ENCODE data around the gene CTNNA2.

CTNNA2 gene

DNA sequence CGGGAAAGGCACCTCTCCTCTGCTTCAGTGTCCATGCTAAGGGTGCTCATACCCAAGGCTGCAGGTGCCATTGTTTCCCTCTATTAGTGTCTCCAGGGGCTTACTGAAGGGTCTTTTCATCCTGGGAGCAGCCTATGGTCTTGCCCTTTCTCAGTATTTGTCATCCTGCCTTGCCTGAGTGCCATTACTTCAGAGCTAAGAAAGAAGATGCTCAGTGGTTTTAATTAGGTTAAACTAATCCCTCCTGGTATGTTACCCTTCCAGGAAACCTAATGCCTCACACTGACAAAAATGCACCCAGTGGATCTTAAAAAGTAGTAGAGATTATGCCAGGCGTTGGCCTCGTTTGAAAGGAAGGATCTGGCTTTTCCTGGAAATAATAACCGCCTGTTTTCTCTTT lies 640.3 kb downstream of the CTNNA2 start:
- TF ChIP-seq, protein P1, sequence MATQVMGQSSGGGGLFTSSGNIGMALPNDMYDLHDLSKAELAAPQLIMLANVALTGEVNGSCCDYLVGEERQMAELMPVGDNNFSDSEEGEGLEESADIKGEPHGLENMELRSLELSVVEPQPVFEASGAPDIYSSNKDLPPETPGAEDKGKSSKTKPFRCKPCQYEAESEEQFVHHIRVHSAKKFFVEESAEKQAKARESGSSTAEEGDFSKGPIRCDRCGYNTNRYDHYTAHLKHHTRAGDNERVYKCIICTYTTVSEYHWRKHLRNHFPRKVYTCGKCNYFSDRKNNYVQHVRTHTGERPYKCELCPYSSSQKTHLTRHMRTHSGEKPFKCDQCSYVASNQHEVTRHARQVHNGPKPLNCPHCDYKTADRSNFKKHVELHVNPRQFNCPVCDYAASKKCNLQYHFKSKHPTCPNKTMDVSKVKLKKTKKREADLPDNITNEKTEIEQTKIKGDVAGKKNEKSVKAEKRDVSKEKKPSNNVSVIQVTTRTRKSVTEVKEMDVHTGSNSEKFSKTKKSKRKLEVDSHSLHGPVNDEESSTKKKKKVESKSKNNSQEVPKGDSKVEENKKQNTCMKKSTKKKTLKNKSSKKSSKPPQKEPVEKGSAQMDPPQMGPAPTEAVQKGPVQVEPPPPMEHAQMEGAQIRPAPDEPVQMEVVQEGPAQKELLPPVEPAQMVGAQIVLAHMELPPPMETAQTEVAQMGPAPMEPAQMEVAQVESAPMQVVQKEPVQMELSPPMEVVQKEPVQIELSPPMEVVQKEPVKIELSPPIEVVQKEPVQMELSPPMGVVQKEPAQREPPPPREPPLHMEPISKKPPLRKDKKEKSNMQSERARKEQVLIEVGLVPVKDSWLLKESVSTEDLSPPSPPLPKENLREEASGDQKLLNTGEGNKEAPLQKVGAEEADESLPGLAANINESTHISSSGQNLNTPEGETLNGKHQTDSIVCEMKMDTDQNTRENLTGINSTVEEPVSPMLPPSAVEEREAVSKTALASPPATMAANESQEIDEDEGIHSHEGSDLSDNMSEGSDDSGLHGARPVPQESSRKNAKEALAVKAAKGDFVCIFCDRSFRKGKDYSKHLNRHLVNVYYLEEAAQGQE (IDR thresholded peaks at IDR 0.05; ENCODE audit: insufficient read depth in 1 of 2, low read depth in 2 of 2, low read length in 2 of 2), result no peak
- TF ChIP-seq FOXP2 (optimal IDR thresholded peaks at IDR 0.05; ENCODE audit: borderline replicate concordance, extremely low read depth, extremely low read length, insufficient read depth) (no peak), SIN3A (IDR thresholded peaks at IDR 0.05; ENCODE audit: borderline replicate concordance, insufficient read depth, low read length) (no peak), POLR2AphosphoS5 (IDR thresholded peaks at IDR 0.05; ENCODE audit: low read depth, low read length) (no peak), TAF1 (IDR thresholded peaks at IDR 0.05; ENCODE audit: borderline replicate concordance, insufficient read depth, low read length) (no peak)

DNA sequence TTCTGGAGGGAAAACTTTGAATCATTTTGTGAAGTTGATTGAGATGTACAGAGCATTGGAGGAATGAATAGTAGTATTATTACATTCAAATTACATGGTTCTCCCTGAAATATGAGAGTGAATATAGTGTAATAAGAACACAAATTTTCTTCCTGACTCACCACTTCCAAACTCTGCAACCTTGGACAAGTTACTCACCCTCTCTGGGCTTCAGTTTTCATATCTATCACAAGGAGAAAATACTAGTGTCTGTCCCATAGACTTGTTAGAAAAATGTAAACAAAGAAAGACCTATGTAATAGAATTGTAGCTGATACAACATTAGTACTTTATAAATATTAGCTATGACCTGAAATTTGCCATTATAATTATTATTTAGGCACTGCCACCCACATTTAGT lies 640.9 kb downstream of the CTNNA2 start:
- TF ChIP-seq, protein P1 (IDR thresholded peaks at IDR 0.05; ENCODE audit: insufficient read depth in 1 of 2, low read depth in 2 of 2, low read length in 2 of 2), result no peak
- TF ChIP-seq SIN3A (IDR thresholded peaks at IDR 0.05; ENCODE audit: borderline replicate concordance, insufficient read depth, low read length) (no peak), FOXP2 (optimal IDR thresholded peaks at IDR 0.05; ENCODE audit: borderline replicate concordance, extremely low read depth, extremely low read length, insufficient read depth) (no peak), TAF1 (IDR thresholded peaks at IDR 0.05; ENCODE audit: borderline replicate concordance, insufficient read depth, low read length) (no peak), POLR2AphosphoS5 (IDR thresholded peaks at IDR 0.05; ENCODE audit: low read depth, low read length) (no peak)

DNA sequence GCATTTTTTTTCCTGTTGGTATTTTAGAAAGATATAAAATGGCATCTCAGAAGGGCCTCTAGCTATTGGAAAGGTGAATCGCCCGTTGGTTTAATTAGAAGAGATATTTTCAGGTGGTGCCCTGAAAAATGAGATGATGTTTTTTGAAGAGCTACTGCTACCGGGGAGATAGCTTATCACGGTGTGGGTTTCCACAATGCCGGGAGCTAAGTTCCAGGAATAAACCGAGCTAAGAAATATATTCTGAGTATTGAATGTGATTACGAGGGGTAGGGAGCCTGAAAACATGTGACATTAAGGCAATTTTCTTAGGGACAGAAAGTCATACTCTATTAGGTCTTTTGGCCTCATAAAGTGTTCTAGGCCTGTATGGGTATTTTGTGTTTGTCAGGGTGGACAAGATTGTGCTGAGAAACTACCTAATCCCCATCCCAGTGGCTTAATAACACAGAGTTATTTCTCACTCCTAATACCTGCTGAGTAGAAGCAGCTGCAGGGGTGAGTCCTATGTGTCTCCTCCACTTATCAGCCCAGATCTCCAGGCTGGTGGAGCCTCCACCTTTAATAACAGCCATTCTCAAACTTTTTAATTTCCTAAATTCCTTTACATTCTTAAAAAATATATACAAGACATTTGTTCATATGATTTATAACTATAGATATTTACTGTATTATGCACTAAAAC lies 641.5 kb downstream of the CTNNA2 start:
- TF ChIP-seq TAF1 (IDR thresholded peaks at IDR 0.05; ENCODE audit: borderline replicate concordance, insufficient read depth, low read length) (no peak), POLR2AphosphoS5 (IDR thresholded peaks at IDR 0.05; ENCODE audit: low read depth, low read length) (no peak), FOXP2 (optimal IDR thresholded peaks at IDR 0.05; ENCODE audit: borderline replicate concordance, extremely low read depth, extremely low read length, insufficient read depth) (no peak), SIN3A (IDR thresholded peaks at IDR 0.05; ENCODE audit: borderline replicate concordance, insufficient read depth, low read length) (no peak)
- TF ChIP-seq, protein P1 (IDR thresholded peaks at IDR 0.05; ENCODE audit: insufficient read depth in 1 of 2, low read depth in 2 of 2, low read length in 2 of 2), result no peak

DNA sequence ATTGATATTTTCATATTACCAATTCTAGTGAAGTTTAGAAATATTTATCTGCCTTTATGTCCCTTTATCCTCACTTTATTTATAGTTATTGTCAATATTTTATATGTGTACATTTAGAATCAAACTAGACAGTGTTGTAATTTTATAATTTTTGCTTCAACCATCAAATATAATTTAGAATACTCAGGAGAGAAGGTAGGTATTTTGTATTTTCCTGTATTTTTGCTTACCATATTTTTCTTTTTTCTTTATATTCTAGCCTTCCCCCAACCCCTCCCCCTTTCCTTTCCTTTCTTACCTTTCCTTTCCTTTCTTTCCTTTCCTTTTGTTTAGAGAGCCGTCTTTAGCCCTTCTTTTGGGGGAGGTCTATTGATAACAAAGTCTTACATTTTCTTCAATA lies 651.5 kb downstream of the CTNNA2 start:
- TF ChIP-seq SIN3A (IDR thresholded peaks at IDR 0.05; ENCODE audit: borderline replicate concordance, insufficient read depth, low read length) (no peak), TAF1 (IDR thresholded peaks at IDR 0.05; ENCODE audit: borderline replicate concordance, insufficient read depth, low read length) (no peak), POLR2AphosphoS5 (IDR thresholded peaks at IDR 0.05; ENCODE audit: low read depth, low read length) (no peak), FOXP2 (optimal IDR thresholded peaks at IDR 0.05; ENCODE audit: borderline replicate concordance, extremely low read depth, extremely low read length, insufficient read depth) (no peak)
- TF ChIP-seq, protein P1 (IDR thresholded peaks at IDR 0.05; ENCODE audit: insufficient read depth in 1 of 2, low read depth in 2 of 2, low read length in 2 of 2), result no peak
